ENCODE data around the gene SYNDIG1. TPM values are rescaled to one million over a fixed set of nuclear protein-coding genes. Genes with fewer than 3 reads are reported as not detected.

SYNDIG1 gene
- total and polyA plus RNA-seq, 2 donors (not counting 1 experiment from before 2014, with no cell fraction given) = not detected

DNA sequence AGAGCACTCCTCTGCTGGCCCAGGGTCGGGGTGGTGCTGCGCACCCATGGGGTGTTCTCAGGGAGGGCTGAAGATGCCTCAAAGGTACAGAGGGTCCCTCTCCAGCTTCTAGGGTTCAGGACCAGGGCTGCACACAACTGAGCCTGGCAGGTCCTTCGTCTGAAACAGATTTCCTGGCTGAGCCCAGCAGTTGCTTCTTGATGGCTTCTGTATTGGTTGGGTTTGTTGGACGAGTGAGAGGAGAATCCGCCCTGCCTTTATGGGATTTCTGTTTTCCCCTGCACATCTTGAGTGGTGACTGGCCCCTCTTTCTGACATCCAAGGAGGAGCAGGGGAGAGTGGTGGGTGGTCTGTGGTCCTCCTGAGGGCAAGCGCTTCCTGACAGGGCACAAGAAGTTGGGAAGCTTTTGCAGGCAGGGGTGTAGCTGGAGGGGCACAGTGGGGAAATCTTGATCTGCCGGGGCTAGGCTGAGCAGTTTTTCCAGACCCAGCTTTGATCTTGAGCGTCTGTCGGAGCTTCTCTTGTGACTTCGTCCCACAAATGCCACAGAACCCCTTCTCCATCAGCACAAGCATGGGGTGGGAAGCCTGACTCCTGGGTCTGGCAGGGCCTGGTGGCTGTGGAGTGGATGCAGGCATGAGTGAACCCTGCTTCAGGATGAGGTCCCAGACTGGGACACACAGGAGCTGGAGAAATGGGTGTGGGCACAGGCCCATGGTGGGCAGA, 116.5 kb downstream of the SYNDIG1 start:
- H3K27ac Mint-ChIP-seq = no peak overlapping the region

GRCh38 chr20:24586523-24586840, 117.1 kb downstream of the SYNDIG1 start:
- H3K4me1 Mint-ChIP-seq = peaks cover 2% of the 10 kb centered on the region
- no peak for DNase-seq

More for the DNA sequence above, 116.5 kb downstream of the SYNDIG1 start:
- DNase-seq = no peak
- H3K9me3 Mint-ChIP-seq (ENCODE audit: insufficient read depth) = no peaks in the 10 kb centered on the region
- ATAC-seq (ENCODE audit: low read depth) = no peak
- TF ChIP-seq, protein P1, sequence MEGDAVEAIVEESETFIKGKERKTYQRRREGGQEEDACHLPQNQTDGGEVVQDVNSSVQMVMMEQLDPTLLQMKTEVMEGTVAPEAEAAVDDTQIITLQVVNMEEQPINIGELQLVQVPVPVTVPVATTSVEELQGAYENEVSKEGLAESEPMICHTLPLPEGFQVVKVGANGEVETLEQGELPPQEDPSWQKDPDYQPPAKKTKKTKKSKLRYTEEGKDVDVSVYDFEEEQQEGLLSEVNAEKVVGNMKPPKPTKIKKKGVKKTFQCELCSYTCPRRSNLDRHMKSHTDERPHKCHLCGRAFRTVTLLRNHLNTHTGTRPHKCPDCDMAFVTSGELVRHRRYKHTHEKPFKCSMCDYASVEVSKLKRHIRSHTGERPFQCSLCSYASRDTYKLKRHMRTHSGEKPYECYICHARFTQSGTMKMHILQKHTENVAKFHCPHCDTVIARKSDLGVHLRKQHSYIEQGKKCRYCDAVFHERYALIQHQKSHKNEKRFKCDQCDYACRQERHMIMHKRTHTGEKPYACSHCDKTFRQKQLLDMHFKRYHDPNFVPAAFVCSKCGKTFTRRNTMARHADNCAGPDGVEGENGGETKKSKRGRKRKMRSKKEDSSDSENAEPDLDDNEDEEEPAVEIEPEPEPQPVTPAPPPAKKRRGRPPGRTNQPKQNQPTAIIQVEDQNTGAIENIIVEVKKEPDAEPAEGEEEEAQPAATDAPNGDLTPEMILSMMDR (IDR thresholded peaks at IDR 0.05) = no peak
- TF ChIP-seq EZH2 (IDR thresholded peaks at IDR 0.05; ENCODE audit: borderline replicate concordance, insufficient read depth, low read depth, low read length, poor library complexity, severe bottlenecking) = no peak
- no peak overlapping the region for H3K4me3 Mint-ChIP-seq
- no peak overlapping the region for H3K27ac ChIP-seq (ENCODE audit: low read length in 2 of 2)
- intact Hi-C loops (cut with micrococcal nuclease) = no loop called here
- H3K36me3 ChIP-seq (replicated peaks in 1 of 2; ENCODE audit: control extremely low read depth in 1 of 2, control insufficient read depth in 1 of 2, extremely low read depth in 1 of 2, insufficient read depth in 2 of 2, low read length in 1 of 2) = no peaks in the 10 kb centered on the region
- no peak overlapping the region for H3K4me2 ChIP-seq (replicated peaks; ENCODE audit: low read depth, low read length, poor library complexity, severe bottlenecking)
- no peaks in the 10 kb centered on the region for H3K4me1 ChIP-seq (ENCODE audit: control insufficient read depth in 2 of 2, insufficient read depth in 2 of 2, low read length in 2 of 2)
- H3K9ac ChIP-seq (ENCODE audit: low read length) = no peak overlapping the region
- no peak overlapping the region for H3K4me3 ChIP-seq (ENCODE audit: control extremely low read depth in 1 of 5, extremely low read depth in 1 of 5, insufficient read depth in 1 of 5, low read depth in 2 of 5, low read length in 4 of 5)
- ChIA-PET CTCF (no interaction called here), POLR2A (no interaction called here)
- no peaks in the 10 kb centered on the region for H3K27me3 ChIP-seq (replicated peaks in 1 of 4; ENCODE audit: control extremely low read depth in 1 of 4, control insufficient read depth in 3 of 4, insufficient read depth in 4 of 4, low read length in 3 of 4)
- H3K4me1 Mint-ChIP-seq = peaks cover 2% of the 10 kb centered on the region
- H2AFZ ChIP-seq (ENCODE audit: insufficient read depth, low read depth, low read length, poor library complexity, severe bottlenecking) = no peak overlapping the region
- no peaks in the 10 kb centered on the region for H3K79me2 ChIP-seq (ENCODE audit: control insufficient read depth, insufficient read depth, low read length)
- H4K20me1 ChIP-seq (ENCODE audit: control insufficient read depth, insufficient read depth, low read length, poor library complexity, severe bottlenecking) = no peaks in the 10 kb centered on the region
- WGBS (ENCODE audit: insufficient coverage) = 87% methylated on average over 8 of the region's 10 CpGs
- peaks cover 0 to 4% (median 0%) of the 10 kb centered on the region in 3 donors for H3K9me3 ChIP-seq (ENCODE audit: control extremely low read depth in 1 of 3, control insufficient read depth in 2 of 3, insufficient read depth in 1 of 3, low read length in 2 of 3)
- no peaks in the 10 kb centered on the region for H3K27me3 Mint-ChIP-seq

More at GRCh38 chr20:24586523-24586840, 117.1 kb downstream of the SYNDIG1 start:
- no peaks in the 10 kb centered on the region for H3K79me2 ChIP-seq (ENCODE audit: control insufficient read depth, insufficient read depth, low read length)
- H3K4me1 ChIP-seq (ENCODE audit: control insufficient read depth in 2 of 2, insufficient read depth in 2 of 2, low read length in 2 of 2) = no peaks in the 10 kb centered on the region
- no peak overlapping the region for H2AFZ ChIP-seq (ENCODE audit: insufficient read depth, low read depth, low read length, poor library complexity, severe bottlenecking)
- no peaks in the 10 kb centered on the region for H4K20me1 ChIP-seq (ENCODE audit: control insufficient read depth, insufficient read depth, low read length, poor library complexity, severe bottlenecking)
- no peak overlapping the region for H3K4me3 ChIP-seq (ENCODE audit: control extremely low read depth in 1 of 5, extremely low read depth in 1 of 5, insufficient read depth in 1 of 5, low read depth in 2 of 5, low read length in 4 of 5)
- ChIA-PET CTCF (no interaction called here), POLR2A (no interaction called here)
- Mint-ChIP-seq H3K27ac (no peak overlapping the region), H3K9me3 (ENCODE audit: insufficient read depth) (no peaks in the 10 kb centered on the region), H3K4me3 (no peak overlapping the region), H3K27me3 (no peaks in the 10 kb centered on the region)
- TF ChIP-seq, protein P1 (IDR thresholded peaks at IDR 0.05) = no peak
- TF ChIP-seq EZH2 (IDR thresholded peaks at IDR 0.05; ENCODE audit: borderline replicate concordance, insufficient read depth, low read depth, low read length, poor library complexity, severe bottlenecking) = no peak
- H3K36me3 ChIP-seq (replicated peaks in 1 of 2; ENCODE audit: control extremely low read depth in 1 of 2, control insufficient read depth in 1 of 2, extremely low read depth in 1 of 2, insufficient read depth in 2 of 2, low read length in 1 of 2) = no peaks in the 10 kb centered on the region
- no peak overlapping the region for H3K27ac ChIP-seq (ENCODE audit: low read length in 2 of 2)
- no peak overlapping the region for H3K4me2 ChIP-seq (replicated peaks; ENCODE audit: low read depth, low read length, poor library complexity, severe bottlenecking)
- H3K9ac ChIP-seq (ENCODE audit: low read length) = no peak overlapping the region
- intact Hi-C loops (cut with micrococcal nuclease) = no loop called here
- WGBS (ENCODE audit: insufficient coverage) = 69% methylated on average over 4 of the region's 6 CpGs
- peaks cover 0 to 4% (median 0%) of the 10 kb centered on the region in 3 donors for H3K9me3 ChIP-seq (ENCODE audit: control extremely low read depth in 1 of 3, control insufficient read depth in 2 of 3, insufficient read depth in 1 of 3, low read length in 2 of 3)
- no peaks in the 10 kb centered on the region for H3K27me3 ChIP-seq (replicated peaks in 1 of 4; ENCODE audit: control extremely low read depth in 1 of 4, control insufficient read depth in 3 of 4, insufficient read depth in 4 of 4, low read length in 3 of 4)
- ATAC-seq (ENCODE audit: low read depth) = no peak
